ENCODE data around the gene ZNF778.

GRCh38 chr16:89230255-89230654, 12.8 kb downstream of the ZNF778 start:
- no peak for TF ChIP-seq CTCF (IDR thresholded peaks at IDR 0.05)
- TF ChIP-seq EZH2 (IDR thresholded peaks at IDR 0.05; ENCODE audit: borderline replicate concordance, insufficient read depth, low read depth, low read length, poor library complexity, severe bottlenecking): no peak

Measured in B cell (primary cell).